ENCODE data around the gene GRIK3.
"Not testable (repeated sequence)": the region's sequence is repeated elsewhere in the genome, so short reads cannot be mapped to it uniquely, and the experiment has no call there.

GRIK3 gene

DNA sequence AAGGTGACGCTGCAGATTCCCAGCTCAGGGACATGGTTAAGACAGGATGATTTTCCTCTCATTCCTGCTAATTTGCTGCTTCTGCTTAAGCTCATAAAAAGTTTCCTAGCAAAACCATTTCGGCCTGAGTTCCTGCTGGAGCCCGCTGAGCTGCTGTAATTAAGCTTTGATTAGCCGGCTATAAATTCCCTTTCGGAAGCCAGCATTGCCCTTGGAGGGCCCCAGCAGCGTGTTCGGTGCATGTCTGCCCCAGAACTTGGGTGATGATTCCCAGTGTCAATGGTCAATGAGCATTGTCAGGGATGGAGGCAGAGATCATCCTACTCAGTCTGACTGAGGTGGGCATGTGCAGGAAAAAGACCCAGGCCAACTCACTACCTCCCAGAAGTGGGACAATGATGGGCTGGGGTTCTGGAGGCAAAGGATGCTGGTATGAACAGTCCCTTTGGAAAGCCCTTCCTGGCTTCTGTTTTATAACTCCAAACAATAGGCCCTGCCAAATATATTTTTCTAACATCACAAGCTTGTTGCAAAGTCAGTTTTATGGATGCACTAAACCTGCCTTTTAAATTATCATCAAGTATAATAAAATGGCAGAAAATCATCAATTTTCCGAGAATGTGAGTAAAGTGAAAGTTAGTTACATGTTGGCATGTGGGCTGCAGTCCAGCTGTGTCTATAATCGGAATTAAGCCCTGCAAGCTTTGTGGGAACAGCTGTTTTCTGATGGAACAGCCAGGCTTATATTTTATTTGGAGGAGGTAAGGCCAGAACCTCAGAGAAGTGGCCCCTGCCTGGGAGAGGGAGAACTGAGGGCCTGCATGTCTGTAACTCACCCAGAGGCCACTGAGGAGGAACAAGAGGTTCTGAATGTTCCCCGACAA lies 257.1 kb downstream of the GRIK3 start:
- no peak for DNase-seq
- no peak for TF ChIP-seq POLR2A (IDR thresholded peaks at IDR 0.05; ENCODE audit: low read length)
- TF ChIP-seq GATA1 (IDR thresholded peaks at IDR 0.05; ENCODE audit: low read depth, low read length): no peak

DNA sequence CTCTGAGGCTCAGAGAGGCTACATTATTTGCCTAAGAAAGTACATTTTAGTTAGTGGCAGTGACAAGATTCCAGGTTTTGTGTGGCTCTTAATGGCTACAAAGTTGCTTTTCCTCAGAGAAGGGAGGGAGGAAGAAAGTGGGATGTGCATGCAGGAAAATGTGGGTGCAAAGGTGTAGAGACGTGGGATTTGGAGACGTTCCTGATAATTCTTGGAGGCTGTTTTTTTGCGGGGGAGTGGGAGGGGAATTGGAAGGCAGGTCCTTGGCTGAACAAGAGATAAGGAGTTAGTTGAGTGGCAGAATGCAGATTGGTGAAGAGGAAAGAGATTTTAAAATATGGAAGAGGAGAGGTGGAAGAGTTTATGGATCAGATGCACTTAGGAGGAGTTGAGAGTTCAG lies 258.1 kb downstream of the GRIK3 start:
- DNase-seq: no peak
- TF ChIP-seq GATA1 (IDR thresholded peaks at IDR 0.05; ENCODE audit: low read depth, low read length): no peak
- TF ChIP-seq POLR2A (IDR thresholded peaks at IDR 0.05; ENCODE audit: low read length): no peak

DNA sequence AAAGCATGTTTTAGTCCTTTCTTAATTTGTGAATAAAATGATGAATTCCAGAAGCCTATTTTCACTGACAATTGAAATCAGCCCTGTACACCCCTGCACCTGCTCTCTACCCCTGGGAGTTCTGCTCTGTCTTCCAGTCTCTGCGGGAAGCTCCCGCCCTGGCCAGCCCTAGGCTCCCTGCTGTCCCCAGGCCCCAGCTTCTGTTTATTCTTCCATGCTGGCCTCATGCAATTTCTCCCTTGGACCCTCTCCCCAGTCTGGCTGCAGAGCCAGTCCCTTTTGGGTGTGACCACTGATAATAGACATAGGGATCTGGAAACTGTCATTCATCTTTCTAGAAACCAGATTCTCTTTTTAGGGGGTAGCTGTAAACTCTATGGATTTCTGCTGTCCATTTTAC lies 258.6 kb downstream of the GRIK3 start:
- TF ChIP-seq GATA1 (IDR thresholded peaks at IDR 0.05; ENCODE audit: low read depth, low read length) (no peak), POLR2A (IDR thresholded peaks at IDR 0.05; ENCODE audit: low read length) (no peak)
- DNase-seq: no peak

DNA sequence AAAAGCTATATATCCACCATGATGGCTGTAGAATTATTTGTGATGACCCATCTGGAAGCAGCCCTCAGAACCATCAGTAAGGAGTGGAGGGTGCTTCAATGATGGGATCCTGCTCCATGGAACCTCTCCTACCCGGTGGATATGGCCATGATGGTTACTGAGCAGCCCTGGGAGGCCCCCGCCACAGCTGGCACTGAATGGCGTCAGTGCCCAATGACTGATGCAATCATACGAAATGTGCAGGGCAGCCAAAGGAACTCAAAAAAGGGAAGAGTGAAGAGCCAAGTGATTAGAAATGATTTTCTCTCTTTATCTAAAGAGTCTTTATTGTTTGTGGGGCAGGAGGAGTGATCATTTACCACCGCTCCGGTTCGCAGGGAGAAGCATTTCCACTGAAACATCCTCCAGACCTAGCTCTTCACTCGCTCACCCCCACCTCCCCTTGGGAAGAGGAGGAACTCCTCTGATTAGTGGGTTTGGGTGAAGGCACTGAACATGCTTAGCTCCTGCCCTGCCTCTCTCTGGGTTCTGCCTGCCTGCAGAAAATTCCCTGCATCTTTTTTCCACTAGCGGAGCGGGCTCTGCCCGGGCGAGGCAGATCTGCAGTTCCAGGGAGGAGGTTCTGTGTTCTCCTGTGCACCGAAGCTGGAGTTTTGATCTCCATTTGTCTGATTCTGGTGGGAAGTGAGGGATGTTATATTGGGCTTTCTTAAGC lies 260.3 kb downstream of the GRIK3 start:
- TF ChIP-seq POLR2A (IDR thresholded peaks at IDR 0.05; ENCODE audit: low read length) (no peak), GATA1 (IDR thresholded peaks at IDR 0.05; ENCODE audit: low read depth, low read length) (no peak)
- DNase-seq: peak in 1 of 2 experiments; percentile 16

DNA sequence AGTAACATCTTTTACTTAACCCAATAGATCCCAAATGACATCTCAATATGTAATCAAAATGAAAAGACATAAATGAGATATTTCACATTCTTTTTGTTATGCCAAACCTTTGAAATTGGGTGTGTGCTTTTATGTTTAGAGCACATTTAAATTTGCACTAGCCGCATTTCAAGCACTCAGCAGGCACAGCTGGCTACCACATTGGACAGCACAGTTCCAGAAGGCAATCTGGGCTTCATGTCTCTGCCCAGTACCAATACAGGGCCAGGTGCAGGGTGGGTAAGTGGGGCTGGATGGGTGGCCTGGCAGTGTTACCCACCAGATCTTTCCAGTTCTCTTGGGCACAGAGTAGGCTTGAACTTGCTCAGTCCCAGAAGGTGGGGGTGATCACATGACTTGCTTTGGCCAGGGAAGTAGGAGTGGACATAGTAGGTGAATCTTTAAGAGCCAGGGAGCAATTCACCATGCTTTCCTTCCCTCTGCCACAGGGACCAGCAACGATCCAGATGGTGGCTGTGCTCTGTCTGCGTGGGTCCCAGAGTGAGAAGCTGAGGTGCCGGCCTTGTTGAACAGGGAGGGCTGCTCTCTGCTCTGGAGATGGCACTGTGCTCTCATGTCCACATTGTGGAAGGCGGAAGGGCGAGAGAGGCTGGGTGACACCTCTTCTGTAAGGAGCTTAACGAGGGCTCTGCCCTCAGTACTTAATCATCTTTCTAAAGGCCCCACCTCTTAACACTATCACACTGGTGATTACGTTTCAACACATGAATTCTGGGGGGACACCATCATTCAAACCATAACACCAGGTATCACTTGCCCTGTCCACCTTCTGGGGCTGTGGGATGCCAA lies 261.4 kb downstream of the GRIK3 start:
- no peak for DNase-seq
- TF ChIP-seq POLR2A (IDR thresholded peaks at IDR 0.05; ENCODE audit: low read length): no peak
- no peak for TF ChIP-seq GATA1 (IDR thresholded peaks at IDR 0.05; ENCODE audit: low read depth, low read length)

DNA sequence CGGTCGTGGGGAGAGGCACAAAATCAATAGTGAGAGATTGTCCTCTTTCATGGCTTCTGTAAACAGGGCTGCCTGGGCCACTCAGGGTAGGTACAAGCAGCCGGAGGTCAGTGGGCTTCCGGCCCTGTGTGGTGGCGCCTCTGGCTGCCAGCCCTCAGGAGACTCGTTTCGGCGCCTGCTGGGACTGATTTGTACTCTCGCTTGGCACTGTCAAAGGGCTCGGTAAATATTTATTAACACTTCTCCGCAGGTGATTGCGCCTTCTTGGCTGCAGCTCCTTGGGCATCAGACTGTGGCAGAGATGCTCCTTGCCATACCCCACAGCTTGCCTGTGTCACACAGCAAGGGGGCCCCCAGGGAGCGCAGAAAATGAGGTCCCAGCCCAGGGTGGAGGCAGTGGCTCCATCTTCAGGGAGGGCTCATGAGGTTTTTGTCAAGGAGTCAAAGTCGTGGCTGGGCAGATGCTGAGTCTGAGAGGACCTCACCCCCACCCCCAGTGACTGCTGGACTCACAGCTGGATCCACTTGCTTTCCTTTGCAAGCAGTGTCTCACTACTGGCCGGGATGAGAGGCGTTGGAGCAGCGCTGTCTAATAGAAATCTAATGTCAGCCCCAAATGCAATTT lies 262.5 kb downstream of the GRIK3 start:
- TF ChIP-seq GATA1 (IDR thresholded peaks at IDR 0.05; ENCODE audit: low read depth, low read length) (no peak), POLR2A (IDR thresholded peaks at IDR 0.05; ENCODE audit: low read length) (no peak)
- DNase-seq: no peak

DNA sequence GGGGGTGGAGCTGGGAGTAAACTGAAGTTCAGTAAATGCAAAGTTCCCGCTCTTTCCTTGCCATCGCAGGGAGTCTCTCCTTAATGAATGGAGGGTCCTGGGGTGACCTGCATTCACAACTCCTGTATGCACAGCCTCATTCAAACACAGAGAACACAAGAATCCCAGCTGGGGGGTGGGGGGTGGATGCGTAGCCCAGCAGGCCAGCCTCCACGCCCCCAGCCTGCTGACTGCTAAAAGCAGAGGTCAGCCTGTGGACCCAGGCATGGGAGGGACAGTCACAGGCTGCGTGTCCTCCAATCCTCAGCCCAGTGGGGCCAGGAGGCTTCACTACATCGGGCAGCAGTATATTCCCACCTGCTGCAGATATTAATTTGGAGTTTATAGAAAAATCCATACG lies 263.1 kb downstream of the GRIK3 start:
- TF ChIP-seq POLR2A (IDR thresholded peaks at IDR 0.05; ENCODE audit: low read length) (no peak), GATA1 (IDR thresholded peaks at IDR 0.05; ENCODE audit: low read depth, low read length) (no peak)
- no peak for DNase-seq

DNA sequence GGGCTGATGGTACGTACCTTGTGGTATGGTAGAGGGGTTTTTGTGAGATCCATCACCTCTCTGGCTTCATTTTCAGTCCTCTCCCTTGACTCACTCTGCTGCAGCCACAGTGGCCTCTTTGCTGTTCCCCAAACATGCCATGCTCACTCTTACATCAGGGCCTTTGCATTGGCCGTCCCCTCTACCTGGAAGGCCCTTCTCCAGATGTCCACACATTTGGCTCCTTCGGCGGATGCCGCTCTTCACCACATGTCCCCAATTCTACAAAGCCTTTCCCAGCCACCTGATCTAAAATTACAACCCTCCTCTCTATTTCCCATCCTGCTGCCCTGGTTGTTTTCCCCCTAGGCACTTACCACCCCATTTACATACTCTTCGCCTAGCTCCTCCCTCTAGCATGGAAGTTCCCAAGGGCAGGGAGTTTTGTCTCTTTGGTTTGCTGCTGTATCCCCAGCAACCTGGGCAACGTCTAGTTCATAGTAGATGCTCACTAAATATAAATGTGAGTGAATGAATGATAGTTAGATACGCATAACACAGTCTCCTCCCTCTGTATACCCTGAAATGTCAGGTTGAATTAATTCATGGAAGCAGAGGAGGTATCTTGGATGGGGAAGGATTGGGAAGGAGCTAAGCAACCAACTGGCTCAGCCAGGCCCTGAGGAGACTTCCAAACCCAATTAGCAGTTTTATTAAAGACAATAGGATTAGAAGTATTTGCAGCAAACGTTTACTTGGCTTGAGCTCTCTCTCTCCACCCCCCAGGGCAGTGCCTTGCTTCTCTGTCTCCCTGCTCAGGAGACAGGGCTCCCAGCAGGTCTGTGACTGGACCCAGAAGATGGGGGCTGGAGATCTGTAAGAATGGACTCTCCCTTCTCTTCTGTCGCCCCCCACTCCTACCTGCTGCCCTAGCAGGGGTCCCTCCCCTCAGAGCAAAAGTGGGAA lies 264.2 kb downstream of the GRIK3 start:
- TF ChIP-seq GATA1 (IDR thresholded peaks at IDR 0.05; ENCODE audit: low read depth, low read length) (no peak), POLR2A (IDR thresholded peaks at IDR 0.05; ENCODE audit: low read length) (no peak)
- DNase-seq: no peak

DNA sequence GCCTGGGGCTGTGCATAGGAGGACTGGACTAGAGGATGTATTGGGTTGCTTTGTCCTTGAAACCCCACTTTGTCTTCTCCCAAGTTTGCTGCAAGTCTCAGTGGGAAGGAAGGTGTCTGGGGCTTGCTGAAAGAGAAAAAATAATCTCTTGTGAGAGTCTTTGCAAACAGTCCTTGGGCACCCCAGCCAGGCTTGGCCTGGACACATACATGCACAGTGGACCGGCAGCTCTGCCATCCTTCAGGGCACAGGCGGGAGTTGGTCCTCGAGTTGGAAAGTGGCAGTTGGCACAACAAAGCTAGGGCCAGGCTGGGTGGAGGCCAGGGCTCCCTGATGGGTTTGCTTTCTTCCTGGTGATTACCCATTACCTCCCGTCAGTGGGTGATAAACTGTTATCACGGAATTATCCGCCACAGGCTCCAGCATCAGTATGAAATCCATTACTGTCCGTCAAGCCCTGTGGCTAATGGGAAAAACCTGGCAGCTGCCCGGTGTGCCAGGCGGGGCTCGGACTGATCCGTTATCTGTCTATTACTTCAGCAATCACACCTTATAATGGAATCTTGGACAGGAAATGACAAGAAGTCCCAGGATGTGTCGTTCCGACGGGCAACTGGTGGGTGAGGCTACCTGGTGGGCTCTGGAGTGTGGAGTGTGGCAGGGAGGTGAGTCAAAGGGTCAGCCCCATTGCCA lies 265.7 kb downstream of the GRIK3 start:
- TF ChIP-seq POLR2A (IDR thresholded peaks at IDR 0.05; ENCODE audit: low read length) (no peak), GATA1 (IDR thresholded peaks at IDR 0.05; ENCODE audit: low read depth, low read length) (no peak)
- no peak for DNase-seq

DNA sequence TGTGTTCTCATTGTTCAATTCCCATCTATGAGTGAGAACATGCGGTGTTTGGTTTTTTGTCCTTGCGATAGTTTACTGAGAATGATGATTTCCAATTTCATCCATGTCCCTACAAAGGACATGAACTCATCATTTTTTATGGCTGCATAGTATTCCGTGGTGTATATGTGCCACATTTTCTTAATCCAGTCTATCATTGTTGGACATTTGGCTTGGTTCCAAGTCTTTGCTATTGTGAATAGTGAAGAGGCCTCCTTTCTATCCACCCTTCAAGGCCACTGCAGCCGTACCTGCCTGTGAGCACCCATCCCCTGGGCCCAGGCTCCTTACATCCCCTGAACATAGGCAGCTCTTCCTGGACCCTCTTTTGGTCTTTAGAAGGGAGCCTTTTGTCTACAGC lies 266.9 kb downstream of the GRIK3 start:
- not testable (repeated sequence) for DNase-seq

DNA sequence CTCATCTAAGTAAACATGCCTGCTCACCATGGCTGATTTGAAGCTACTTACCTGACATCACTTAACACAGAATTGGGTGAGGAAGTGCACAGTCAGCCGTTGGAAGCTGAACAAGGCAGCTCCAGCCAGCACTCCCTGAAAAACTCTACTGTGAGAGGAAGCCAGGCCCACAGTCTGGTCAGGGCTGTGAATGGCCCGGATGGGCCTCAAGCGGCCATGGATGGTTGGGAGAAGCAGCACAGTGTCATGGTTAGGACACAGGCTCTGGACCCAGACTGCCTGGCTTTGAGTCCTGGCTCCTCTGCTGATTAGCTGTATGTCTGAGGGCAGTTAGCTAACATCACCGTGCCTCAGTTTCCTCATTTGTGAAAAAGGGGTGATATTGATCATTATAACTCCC lies 267.8 kb downstream of the GRIK3 start:
- DNase-seq: no peak
- TF ChIP-seq POLR2A (IDR thresholded peaks at IDR 0.05; ENCODE audit: low read length) (no peak), GATA1 (IDR thresholded peaks at IDR 0.05; ENCODE audit: low read depth, low read length) (no peak)

DNA sequence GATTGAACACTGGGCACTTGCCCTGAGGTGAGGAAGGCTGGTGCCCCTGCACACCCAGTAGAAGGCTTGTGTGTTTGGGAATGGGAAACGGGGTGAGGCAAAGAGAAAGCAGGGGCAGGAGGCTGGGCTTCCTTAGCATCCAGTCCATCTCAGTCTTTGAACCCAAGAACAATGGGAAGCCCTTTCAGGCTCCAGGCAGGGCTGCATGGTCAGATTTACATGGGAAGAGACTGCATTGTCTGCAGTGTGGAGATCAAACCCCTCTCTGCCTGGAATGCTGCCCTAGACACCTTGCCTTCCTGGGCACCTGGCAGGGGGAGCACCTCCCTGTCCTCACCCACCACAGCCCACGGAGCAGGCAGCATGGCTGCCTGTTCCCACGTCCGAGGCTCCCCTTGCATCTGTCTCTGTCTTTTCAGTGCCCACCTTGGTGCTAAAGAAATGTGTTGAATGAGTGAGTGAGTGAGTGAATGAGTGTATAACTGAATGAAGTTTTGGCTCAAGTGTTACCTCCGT lies 268.5 kb downstream of the GRIK3 start:
- TF ChIP-seq GATA1 (IDR thresholded peaks at IDR 0.05; ENCODE audit: low read depth, low read length) (no peak), POLR2A (IDR thresholded peaks at IDR 0.05; ENCODE audit: low read length) (no peak)
- DNase-seq: no peak
